Effector memory CD8-positive, alpha-beta T cell (primary cell): Measurements from ENCODE around the gene TNXB.

ENCODE experiments used
- ATAC-seq: fragments of 150-1000 bp; cut with Tn5 transposase; replicated peaks from 2 replicates; pipeline ENCODE4 v1.10.0; 2021; ENCODE audit warnings: mild to moderate bottlenecking, moderate library complexity
- DNase-seq, 3 experiments: peaks; one replicate each; pipeline ENCODE4 v3.0.0; 2021
- H3K27ac Mint-ChIP-seq, 2 donors: one replicate each; pipeline ENCODE4 v1.8.0; 2022; ENCODE audit warnings: mild to moderate bottlenecking in 2 of 2, mixed read lengths in 2 of 2, moderate library complexity in 2 of 2
- H3K27me3 Mint-ChIP-seq, 2 donors: one replicate each; pipeline ENCODE4 v1.8.0; 2022; ENCODE audit warnings: mixed read lengths in 2 of 2
- H3K36me3 Mint-ChIP-seq: one replicate; pipeline ENCODE4 v1.8.0; 2022; ENCODE audit warnings: mild to moderate bottlenecking, moderate library complexity, mixed read lengths; ENCODE audit not compliant: insufficient read depth
- H3K4me1 Mint-ChIP-seq, 2 donors: one replicate each; pipeline ENCODE4 v1.8.0; 2022; ENCODE audit warnings: low read depth in 2 of 2, mixed read lengths in 2 of 2
- H3K4me3 Mint-ChIP-seq, 2 donors: one replicate each; pipeline ENCODE4 v1.8.0; 2022; ENCODE audit warnings: mild to moderate bottlenecking in 2 of 2, mixed read lengths in 2 of 2, moderate library complexity in 2 of 2
- H3K9me3 Mint-ChIP-seq, 2 donors: one replicate each; pipeline ENCODE4 v1.8.0; 2022; ENCODE audit warnings: mixed read lengths in 2 of 2

TNXB gene

DNA sequence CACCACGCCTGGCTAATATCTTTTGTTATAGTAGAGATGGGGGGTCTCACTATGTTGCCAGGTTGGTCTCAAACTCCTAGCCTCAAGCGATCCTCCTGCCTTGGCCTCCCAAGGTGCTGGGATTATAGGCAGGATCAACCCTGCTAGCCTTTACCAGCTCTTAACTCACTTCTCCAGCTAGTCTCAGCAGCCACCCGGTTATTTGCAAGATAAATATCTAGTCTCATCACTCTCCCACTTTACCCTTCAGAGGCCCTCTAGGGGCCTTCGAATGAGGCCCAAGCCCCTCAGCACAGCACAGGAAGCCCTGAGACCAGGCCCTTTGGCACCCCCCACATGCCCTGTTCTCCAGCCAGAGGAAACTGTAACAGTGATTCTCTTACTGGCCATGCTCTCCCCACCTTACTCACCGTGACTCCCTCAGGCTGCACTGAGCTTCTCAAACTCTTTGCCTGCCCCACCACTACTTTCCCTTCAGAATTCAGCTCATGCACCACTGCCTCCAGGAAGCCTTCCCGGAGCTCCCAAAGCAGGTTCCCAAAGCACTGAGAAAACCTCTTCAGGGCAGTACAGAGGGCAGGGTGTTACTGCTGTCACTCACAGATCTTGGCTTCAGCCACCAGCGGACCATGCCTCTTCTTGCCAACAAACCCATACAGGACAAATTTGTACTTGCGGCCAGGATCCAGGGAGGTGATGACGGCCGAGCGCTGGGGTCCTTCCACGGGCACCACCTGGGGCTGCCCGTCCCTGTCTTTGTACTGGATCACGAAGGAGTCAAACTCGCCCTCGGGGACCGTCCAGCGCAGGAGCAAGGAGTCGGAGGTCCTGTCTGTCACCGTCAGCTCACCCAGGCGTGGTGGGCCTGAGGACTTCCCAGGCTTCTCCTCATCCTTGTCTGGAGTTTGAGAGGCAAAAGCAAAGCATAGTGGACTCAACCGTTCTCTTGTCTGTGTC is 25.0 kb downstream of the TNXB start:
- H3K36me3 Mint-ChIP-seq, result no peaks in the 10 kb centered on the region
- no peaks in the 10 kb centered on the region for H3K9me3 Mint-ChIP-seq
- H3K27me3 Mint-ChIP-seq, result peaks cover 52 to 69% of the 10 kb centered on the region in 2 donors
- H3K4me1 Mint-ChIP-seq, result peaks cover 4 to 7% of the 10 kb centered on the region in 2 donors
- no peak overlapping the region for H3K4me3 Mint-ChIP-seq
- no peak for DNase-seq
- no peak overlapping the region for H3K27ac Mint-ChIP-seq
- no peak for ATAC-seq

DNA sequence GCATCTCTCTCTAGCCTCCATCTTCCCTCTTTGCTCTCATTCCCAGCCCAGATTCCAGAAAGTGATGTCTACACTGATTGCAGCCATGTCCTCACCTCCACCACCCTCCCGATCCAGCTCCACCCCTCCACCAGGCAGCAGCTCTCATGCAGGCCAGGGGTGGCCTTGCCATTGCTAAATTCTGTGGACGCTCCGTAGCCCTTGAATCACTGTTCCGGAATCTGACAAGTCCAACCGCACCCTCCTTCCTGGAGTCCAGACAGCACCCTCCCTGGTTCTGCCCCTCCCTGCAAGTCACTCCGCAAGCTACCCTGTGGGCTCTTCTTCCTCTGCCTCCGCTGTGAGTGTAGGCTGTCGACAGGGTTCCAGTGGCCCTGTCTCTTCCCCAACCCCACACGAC is 26.2 kb downstream of the TNXB start:
- Mint-ChIP-seq H3K27me3 (peaks cover 52 to 66% of the 10 kb centered on the region in 2 donors), H3K9me3 (no peaks in the 10 kb centered on the region), H3K27ac (no peak overlapping the region), H3K36me3 (no peaks in the 10 kb centered on the region), H3K4me3 (no peak overlapping the region), H3K4me1 (peaks cover 4 to 5% of the 10 kb centered on the region in 2 donors)
- no peak for ATAC-seq
- DNase-seq, result no peak

DNA sequence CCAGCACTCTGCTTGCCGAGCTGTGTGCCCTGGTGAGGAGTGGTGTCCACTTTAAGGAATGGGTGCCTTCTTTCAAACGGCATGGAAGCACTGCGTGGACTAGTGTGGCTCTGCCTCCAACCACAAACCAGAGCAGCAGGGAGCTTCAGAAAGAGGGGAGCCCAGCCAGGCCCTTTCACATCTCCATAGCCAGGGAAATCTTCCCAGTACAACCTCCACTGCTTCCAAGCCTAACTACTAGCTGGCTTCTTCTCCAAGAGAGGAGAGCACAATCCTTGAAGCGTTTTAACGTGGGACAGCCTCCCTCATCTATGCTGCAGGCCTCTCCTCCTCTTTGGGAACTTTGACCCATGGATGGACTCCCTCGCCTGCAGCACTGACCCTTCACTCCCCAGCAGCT is 26.7 kb downstream of the TNXB start:
- Mint-ChIP-seq H3K36me3 (no peaks in the 10 kb centered on the region), H3K9me3 (no peaks in the 10 kb centered on the region), H3K4me1 (peaks cover 4 to 5% of the 10 kb centered on the region in 2 donors), H3K27me3 (peaks cover 52 to 66% of the 10 kb centered on the region in 2 donors), H3K4me3 (no peak overlapping the region), H3K27ac (no peak overlapping the region)
- ATAC-seq, result no peak
- no peak for DNase-seq

- no peak for DNase-seq
Observed at GRCh38 chr6:32081168-32081990, 27.8 kb downstream of the TNXB start.

DNA sequence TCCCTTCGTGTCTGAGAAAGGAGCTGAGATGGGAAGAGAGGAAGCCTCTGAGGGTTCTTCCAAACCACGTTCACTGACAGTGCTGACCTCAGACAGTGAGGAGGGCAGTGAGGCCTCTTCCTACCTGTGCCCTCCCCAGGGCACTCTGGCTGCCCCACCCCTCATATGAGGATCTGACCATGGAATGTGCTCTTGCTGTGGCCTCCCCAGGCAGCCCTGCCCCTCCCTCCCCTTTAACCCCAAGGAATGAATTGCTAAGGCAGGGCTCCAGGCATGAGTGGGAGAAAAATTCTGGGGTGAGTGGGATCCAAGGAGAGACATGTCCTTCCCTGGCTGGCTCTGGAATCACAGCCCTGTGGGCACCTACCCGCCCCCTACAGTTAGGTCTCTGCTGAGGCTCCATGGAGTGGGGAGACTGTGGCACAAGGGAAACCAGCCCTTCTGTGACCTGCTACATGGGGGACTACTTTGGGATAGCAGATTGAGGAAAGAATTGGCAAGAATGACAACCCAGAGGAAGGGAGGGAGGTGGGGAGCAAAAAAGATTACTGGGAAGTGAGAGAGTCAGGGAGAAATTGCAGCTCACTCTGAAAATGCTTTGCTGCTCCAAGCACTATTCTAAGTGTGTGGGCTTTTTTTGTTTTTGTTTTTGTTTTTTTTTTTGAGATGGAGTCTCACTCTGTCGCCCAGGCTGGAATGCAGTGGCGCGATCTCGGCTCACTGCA is 29.4 kb downstream of the TNXB start:
- no peaks in the 10 kb centered on the region for H3K4me1 Mint-ChIP-seq
- no peak for ATAC-seq

More at GRCh38 chr6:32081168-32081990, 27.8 kb downstream of the TNXB start:
- Mint-ChIP-seq H3K27me3 (peaks cover 46 to 57% of the 10 kb centered on the region in 2 donors), H3K4me3 (no peak overlapping the region), H3K36me3 (no peaks in the 10 kb centered on the region), H3K9me3 (no peaks in the 10 kb centered on the region), H3K4me1 (no peaks in the 10 kb centered on the region), H3K27ac (peak overlapping the region in 1 of 2 donors; percentile 60)
- no peak for ATAC-seq

GRCh38 chr6:32076321-32076809 is 32.8 kb downstream of the TNXB start:
- H3K36me3 Mint-ChIP-seq, result no peaks in the 10 kb centered on the region
- no peak overlapping the region for H3K27ac Mint-ChIP-seq
- DNase-seq, result no peak
- ATAC-seq, result no peak
- H3K27me3 Mint-ChIP-seq, result peaks cover 9 to 41% of the 10 kb centered on the region in 2 donors
- H3K4me3 Mint-ChIP-seq, result no peak overlapping the region
- H3K4me1 Mint-ChIP-seq, result no peaks in the 10 kb centered on the region
- H3K9me3 Mint-ChIP-seq, result no peaks in the 10 kb centered on the region

More for the DNA sequence above, 29.4 kb downstream of the TNXB start:
- H3K4me3 Mint-ChIP-seq, result no peak overlapping the region
- no peak overlapping the region for H3K27ac Mint-ChIP-seq
- no peaks in the 10 kb centered on the region for H3K36me3 Mint-ChIP-seq
- no peaks in the 10 kb centered on the region for H3K9me3 Mint-ChIP-seq
- H3K27me3 Mint-ChIP-seq, result peaks cover 29 to 52% of the 10 kb centered on the region in 2 donors
- no peak for DNase-seq

DNA sequence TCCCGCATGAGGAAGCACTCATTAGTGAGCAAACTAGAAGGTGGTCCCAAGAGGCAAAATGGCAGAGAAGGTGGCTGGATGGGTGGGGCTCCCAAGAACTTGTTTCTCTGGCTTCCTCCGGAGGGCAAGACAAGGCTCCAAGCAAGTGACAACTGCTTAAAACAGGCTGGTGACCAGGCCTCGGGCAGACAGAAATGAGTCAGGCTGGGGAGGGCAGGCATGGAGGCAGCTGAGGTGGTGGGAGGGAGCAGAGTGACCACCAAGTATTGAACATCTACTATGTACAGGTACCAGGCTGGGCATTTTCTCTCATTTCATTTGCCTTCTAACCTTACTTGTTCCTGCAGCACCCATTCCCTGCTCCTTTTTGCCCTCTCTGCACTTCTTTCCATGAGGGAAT is 33.4 kb downstream of the TNXB start:
- no peak for ATAC-seq

GRCh38 chr6:32074996-32075532 is 34.1 kb downstream of the TNXB start:
- H3K27me3 Mint-ChIP-seq, result peaks cover 0 to 42% of the 10 kb centered on the region in 2 donors
- DNase-seq, result no peak
- H3K36me3 Mint-ChIP-seq, result peaks cover 2% of the 10 kb centered on the region
- no peaks in the 10 kb centered on the region for H3K4me1 Mint-ChIP-seq
- ATAC-seq, result no peak
- H3K27ac Mint-ChIP-seq, result no peak overlapping the region
- H3K4me3 Mint-ChIP-seq, result no peak overlapping the region
- H3K9me3 Mint-ChIP-seq, result no peaks in the 10 kb centered on the region

More for the DNA sequence above, 33.4 kb downstream of the TNXB start:
- Mint-ChIP-seq H3K27me3 (peaks cover 6 to 40% of the 10 kb centered on the region in 2 donors), H3K9me3 (no peaks in the 10 kb centered on the region), H3K36me3 (no peaks in the 10 kb centered on the region), H3K27ac (no peak overlapping the region), H3K4me3 (no peak overlapping the region), H3K4me1 (no peaks in the 10 kb centered on the region)
- DNase-seq, result no peak

DNA sequence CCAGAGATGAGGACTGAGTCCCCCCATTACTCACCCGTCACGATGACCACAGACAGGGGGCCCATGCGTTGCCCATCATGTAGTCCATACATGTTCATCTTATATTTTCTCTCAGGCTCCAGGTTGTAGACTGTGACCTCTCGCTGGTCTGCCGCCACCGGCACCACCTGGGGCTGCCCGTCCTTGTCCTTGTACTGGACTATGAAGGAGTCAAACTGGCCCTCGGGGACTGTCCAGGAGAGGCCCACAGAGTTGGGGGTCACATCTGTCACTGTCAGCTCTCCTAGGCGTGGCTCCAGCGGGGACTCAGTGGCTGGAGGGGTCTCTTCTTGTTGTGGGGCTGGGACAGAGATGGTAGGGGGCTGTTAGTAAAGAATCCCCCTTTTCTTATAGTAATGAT is 35.5 kb downstream of the TNXB start:
- DNase-seq (no peak), ATAC-seq (no peak)
- peaks cover 3% of the 10 kb centered on the region for H3K36me3 Mint-ChIP-seq
- H3K9me3 Mint-ChIP-seq, result no peaks in the 10 kb centered on the region
- H3K27ac Mint-ChIP-seq, result no peak overlapping the region
- peaks cover 6 to 52% of the 10 kb centered on the region in 2 donors for H3K27me3 Mint-ChIP-seq
- no peaks in the 10 kb centered on the region for H3K4me1 Mint-ChIP-seq
- H3K4me3 Mint-ChIP-seq, result no peak overlapping the region

- no peak overlapping the region for H3K27ac Mint-ChIP-seq
Observed at GRCh38 chr6:32073101-32073500, 36.0 kb downstream of the TNXB start.

DNA sequence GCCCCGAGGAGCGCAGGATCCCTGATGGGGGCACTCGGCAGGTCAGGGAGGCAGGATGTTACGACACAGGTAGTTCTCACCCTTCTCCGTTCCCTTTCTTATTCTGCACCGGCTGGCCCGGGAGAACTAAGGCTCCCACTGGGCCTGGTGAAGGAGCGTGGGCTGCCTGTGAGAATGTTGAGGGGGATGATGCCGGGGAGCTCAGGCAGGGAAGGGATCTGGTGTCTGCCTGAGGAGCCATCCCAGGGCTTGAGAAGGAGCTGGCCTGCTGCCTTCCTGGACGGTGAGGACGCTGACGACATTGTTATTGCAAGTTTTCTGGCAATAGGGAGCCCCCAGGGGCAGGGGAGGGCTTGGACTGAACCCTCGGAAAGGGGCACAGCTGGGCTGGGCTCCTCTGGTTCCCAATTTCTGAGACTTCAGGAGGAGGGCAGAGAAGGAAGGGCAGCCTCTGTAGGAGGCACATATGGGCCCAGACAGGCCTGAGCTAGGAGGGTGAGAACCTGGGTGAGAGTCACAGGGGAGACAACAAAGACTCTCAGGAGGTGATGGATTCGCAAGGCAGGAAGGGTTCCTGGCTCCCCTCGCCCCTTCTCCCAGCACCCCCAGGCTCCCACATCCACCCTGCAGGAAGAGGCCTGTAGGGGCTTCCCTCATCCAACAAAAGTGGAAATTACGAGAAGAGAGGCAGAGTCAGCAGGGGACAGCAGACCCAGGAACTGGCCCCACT is 38.2 kb downstream of the TNXB start:
- DNase-seq (no peak), ATAC-seq (no peak)
- Mint-ChIP-seq H3K27me3 (peaks cover 6 to 52% of the 10 kb centered on the region in 2 donors), H3K36me3 (peaks cover 3% of the 10 kb centered on the region), H3K4me1 (no peaks in the 10 kb centered on the region), H3K27ac (no peak overlapping the region), H3K4me3 (no peak overlapping the region), H3K9me3 (no peaks in the 10 kb centered on the region)

More at GRCh38 chr6:32073101-32073500, 36.0 kb downstream of the TNXB start:
- H3K9me3 Mint-ChIP-seq, result no peaks in the 10 kb centered on the region
- peaks cover 6 to 52% of the 10 kb centered on the region in 2 donors for H3K27me3 Mint-ChIP-seq
- DNase-seq (no peak), ATAC-seq (no peak)
- H3K36me3 Mint-ChIP-seq, result peaks cover 3% of the 10 kb centered on the region
- H3K4me3 Mint-ChIP-seq, result no peak overlapping the region
- no peaks in the 10 kb centered on the region for H3K4me1 Mint-ChIP-seq

GRCh38 chr6:32069878-32070515 is 39.1 kb downstream of the TNXB start:
- DNase-seq, result no peak
- no peak overlapping the region for H3K4me3 Mint-ChIP-seq
- H3K36me3 Mint-ChIP-seq, result peaks cover 3% of the 10 kb centered on the region
- no peak overlapping the region for H3K27ac Mint-ChIP-seq
- no peaks in the 10 kb centered on the region for H3K4me1 Mint-ChIP-seq
- ATAC-seq, result no peak
- no peaks in the 10 kb centered on the region for H3K9me3 Mint-ChIP-seq
- H3K27me3 Mint-ChIP-seq, result peaks cover 6 to 43% of the 10 kb centered on the region in 2 donors
